HCT116 (cell line): Measurements from ENCODE around the gene NPSR1. TPM values are rescaled to one million over a fixed set of nuclear protein-coding genes. Genes with fewer than 3 reads are reported as not detected.

Source experiments
- ATAC-seq: fragments of 200-7000 bp; cut with Tn5 transposase; 2 replicates; pipeline ENCODE4 v1.9.1; 2020; ENCODE audit warnings: mild to moderate bottlenecking, moderate library complexity
- BruUV-seq: library from RNA; stranded (reverse); fragments of 400-500 nt; replicated peaks from 2 replicates; lab custom pipeline; 2021; lab: Mats Ljungman, UMichigan
- CTCF ChIA-PET: fragments of 300-600 bp; sonication (Branson Sonifier 250); formaldehyde crosslinking; loops from one replicate; lab custom pipeline; 2021; ENCODE audit warnings: antibody characterized with exemption; lab: Charles Lee
- POLR2A ChIA-PET: fragments of 300-600, 350-600 bp; sonication (Branson Sonifier 250); formaldehyde crosslinking; loops from one replicate; lab custom pipeline; 2021; ENCODE audit warnings: antibody characterized with exemption; lab: Charles Lee
- RAD21 ChIA-PET, 2 experiments: fragments of 300-600 bp; sonication (Branson Sonifier 250); formaldehyde crosslinking; loops; one replicate each; lab custom pipeline; 2023; ENCODE audit warnings: low total read pairs in 2 of 2; ENCODE audit not compliant: uncharacterized antibody in 2 of 2, unreplicated experiment in 2 of 2, low non-redundant PET in 1 of 2; lab: Charles Lee
- DNase-seq: peaks from one replicate; pipeline ENCODE4 v3.0.0-alpha.2; 2010; ENCODE audit warnings: low read depth, low spot score
- H2AFZ ChIP-seq: fragments of 200-600 bp; shearing (Covaris generic), sonication (generic); 2 replicates; pipeline ENCODE4 v1.6.1; 2017; ENCODE audit warnings: low read depth, mixed run types, mixed read lengths, antibody characterized with exemption, low read length; ENCODE audit not compliant: poor library complexity, severe bottlenecking
- H3K27ac ChIP-seq: 2 replicates; pipeline ENCODE4 v1.5.1; 2012; ENCODE audit warnings: low read depth, low read length
- H3K27me3 ChIP-seq: fragments of 200-600 bp; sonication (generic); 2 replicates; pipeline ENCODE4 v1.6.1; 2016; ENCODE audit warnings: mixed run types, low read length, mixed read lengths; ENCODE audit not compliant: insufficient read depth
- H3K36me3 ChIP-seq, 2 experiments: fragments of 200-500 bp in 1 of 2; fragments of 200-600 bp in 1 of 2; sonication (Bioruptor generic) in 1 of 2; sonication (generic) in 1 of 2; 2 replicates each; pipeline versions ENCODE4 v1.5.1 to v1.6.1; 2014 to 2016; ENCODE audit warnings: low read length in 2 of 2, inconsistent platforms in 1 of 2, mixed read lengths in 1 of 2, mixed run types in 1 of 2; ENCODE audit not compliant: insufficient read depth in 2 of 2, control insufficient read depth in 1 of 2
- H3K4me1 ChIP-seq, 2 experiments: fragments of 200-600 bp in 1 of 2; sonication (generic) in 1 of 2; 2 replicates each; pipeline versions ENCODE4 v1.5.1 to v1.6.1; 2012 to 2017; ENCODE audit warnings: low read length in 2 of 2, inconsistent platforms in 1 of 2, mild to moderate bottlenecking in 1 of 2, mixed read lengths in 1 of 2, mixed run types in 1 of 2, moderate library complexity in 1 of 2; ENCODE audit not compliant: insufficient read depth in 2 of 2, control insufficient read depth in 1 of 2
- H3K4me2 ChIP-seq: fragments of 200-600 bp; sonication (generic); 2 replicates; pipeline ENCODE4 v1.6.1; 2017; ENCODE audit warnings: mixed run types, low read length, mixed read lengths
- H3K4me3 ChIP-seq, 2 experiments: fragments of 200-600 bp in 1 of 2; sonication (generic) in 1 of 2; replicated peaks in 1 of 2; 2 replicates each; pipeline ENCODE4 v1.5.1; 2011 to 2016; ENCODE audit warnings: low read length in 2 of 2, control low read depth in 1 of 2, low read depth in 1 of 2, mild to moderate bottlenecking in 1 of 2, mixed read lengths in 1 of 2, mixed run types in 1 of 2
- H3K79me2 ChIP-seq: fragments of 200-600 bp; sonication (generic); 2 replicates; pipeline ENCODE4 v1.6.1; 2017; ENCODE audit warnings: mild to moderate bottlenecking, mixed run types, low read length, moderate library complexity, mixed read lengths; ENCODE audit not compliant: insufficient read depth
- H3K9ac ChIP-seq: fragments of 200-600 bp; sonication (generic); 2 replicates; pipeline ENCODE4 v1.6.1; 2016; ENCODE audit warnings: low read length, mixed read lengths
- H3K9me2 ChIP-seq: fragments of 200-600 bp; sonication (generic), shearing (Covaris generic); 2 replicates; pipeline ENCODE4 v1.6.1; 2017; ENCODE audit warnings: mixed run types, mild to moderate bottlenecking, moderate library complexity; ENCODE audit not compliant: insufficient read depth
- H3K9me3 ChIP-seq, 2 experiments: fragments of 200-500 bp in 1 of 2; fragments of 200-600 bp in 1 of 2; sonication (Bioruptor generic) in 1 of 2; sonication (generic) in 1 of 2; 2 replicates each; pipeline ENCODE4 v1.6.1; 2014 to 2017; ENCODE audit warnings: low read length in 2 of 2, mixed read lengths in 2 of 2, inconsistent platforms in 1 of 2, low read depth in 1 of 2, mild to moderate bottlenecking in 1 of 2, mixed run types in 1 of 2, moderate library complexity in 1 of 2; ENCODE audit not compliant: control insufficient read depth in 1 of 2, insufficient read depth in 1 of 2
- H4K20me1 ChIP-seq: fragments of 200-600 bp; sonication (generic), shearing (Covaris generic); 2 replicates; pipeline ENCODE4 v1.6.1; 2017; ENCODE audit warnings: mixed run types, mild to moderate bottlenecking, moderate library complexity; ENCODE audit not compliant: insufficient read depth
- CEBPB ChIP-seq: IDR thresholded peaks from 2 replicates; pipeline ENCODE4 v1.6.1; 2012; ENCODE audit warnings: low read depth
- EGR1 ChIP-seq: IDR thresholded peaks from 2 replicates; pipeline ENCODE4 v1.6.1; 2012; ENCODE audit warnings: low read depth
- EZH2 ChIP-seq: fragments of 200-600 bp; sonication (generic); IDR thresholded peaks from 2 replicates; pipeline ENCODE4 v1.6.1; 2017; ENCODE audit warnings: antibody characterized with exemption, mixed run types
- FOSL1 ChIP-seq: IDR thresholded peaks from 2 replicates; pipeline ENCODE4 v1.6.1; 2012; ENCODE audit warnings: low read depth
- JUND ChIP-seq: IDR thresholded peaks from 2 replicates; pipeline ENCODE4 v1.6.1; 2012
- MAX ChIP-seq: IDR thresholded peaks from 2 replicates; pipeline ENCODE4 v1.6.1; 2012
- POLR2AphosphoS5 ChIP-seq: IDR thresholded peaks from 2 replicates; pipeline ENCODE4 v1.6.1; 2011; ENCODE audit warnings: mild to moderate bottlenecking, low read depth, low read length, moderate library complexity
- RAD21 ChIP-seq: IDR thresholded peaks from 2 replicates; pipeline ENCODE4 v1.6.1; 2012; ENCODE audit warnings: low read depth, mild to moderate bottlenecking
- SIN3A ChIP-seq: IDR thresholded peaks from 2 replicates; pipeline ENCODE4 v1.6.1; 2012; ENCODE audit warnings: low read depth
- SRF ChIP-seq: IDR thresholded peaks from 2 replicates; pipeline ENCODE4 v1.6.1; 2012; ENCODE audit warnings: low read depth
- TCF7L2 ChIP-seq: IDR thresholded peaks from 2 replicates; pipeline ENCODE4 v1.7.0; 2011; ENCODE audit warnings: borderline replicate concordance, inconsistent platforms; ENCODE audit not compliant: insufficient read depth, insufficient read length; ENCODE audit errors: extremely low read depth
- ZFX ChIP-seq: fragments of 450-650 bp; IDR thresholded peaks from 2 replicates; pipeline ENCODE4 v1.6.1; 2017
- ZNF274 ChIP-seq: fragments of 200-500 bp; sonication (Bioruptor generic); IDR thresholded peaks from 2 replicates; pipeline ENCODE4 v1.6.1; 2014; ENCODE audit warnings: mild to moderate bottlenecking, low read depth, low read length, inconsistent platforms
- intact Hi-C: fragments of 100-400 bp; cut with micrococcal nuclease; formaldehyde crosslinking; loops from 2 replicates; pipeline ENCODE4 v1.10.0; 2022
- total RNA-seq: library from RNA; stranded (reverse); gene quantifications from one replicate; pipeline ENCODE4 v1.2.1, GENCODE V29; 2021; ENCODE audit not compliant: unreplicated experiment
- TF ChIP-seq, protein P1 (sequence below), 3 experiments: fragments of 200-600 bp in 1 of 3; sonication (generic) in 1 of 3; IDR thresholded peaks in 2 of 3; conservative IDR thresholded peaks in 1 of 3; 2 replicates each; pipeline ENCODE4 v1.5.1; 2012 to 2017; ENCODE audit warnings: low read depth in 2 of 3, low read length in 2 of 3, antibody characterized with exemption in 1 of 3, borderline replicate concordance in 1 of 3, control low read depth in 1 of 3, mild to moderate bottlenecking in 1 of 3, mixed read lengths in 1 of 3, mixed run types in 1 of 3, moderate library complexity in 1 of 3; ENCODE audit not compliant: insufficient read depth in 1 of 3
- TF ChIP-seq, protein P2 (sequence below): IDR thresholded peaks from 2 replicates; pipeline ENCODE4 v1.6.1; 2012

The NPSR1 gene
- total RNA-seq, 1 experiment from 2014 or later = not detected

GRCh38 chr7:34696415-34696814 lies 38.4 kb downstream of the NPSR1 start:
- TF ChIP-seq, protein P1, sequence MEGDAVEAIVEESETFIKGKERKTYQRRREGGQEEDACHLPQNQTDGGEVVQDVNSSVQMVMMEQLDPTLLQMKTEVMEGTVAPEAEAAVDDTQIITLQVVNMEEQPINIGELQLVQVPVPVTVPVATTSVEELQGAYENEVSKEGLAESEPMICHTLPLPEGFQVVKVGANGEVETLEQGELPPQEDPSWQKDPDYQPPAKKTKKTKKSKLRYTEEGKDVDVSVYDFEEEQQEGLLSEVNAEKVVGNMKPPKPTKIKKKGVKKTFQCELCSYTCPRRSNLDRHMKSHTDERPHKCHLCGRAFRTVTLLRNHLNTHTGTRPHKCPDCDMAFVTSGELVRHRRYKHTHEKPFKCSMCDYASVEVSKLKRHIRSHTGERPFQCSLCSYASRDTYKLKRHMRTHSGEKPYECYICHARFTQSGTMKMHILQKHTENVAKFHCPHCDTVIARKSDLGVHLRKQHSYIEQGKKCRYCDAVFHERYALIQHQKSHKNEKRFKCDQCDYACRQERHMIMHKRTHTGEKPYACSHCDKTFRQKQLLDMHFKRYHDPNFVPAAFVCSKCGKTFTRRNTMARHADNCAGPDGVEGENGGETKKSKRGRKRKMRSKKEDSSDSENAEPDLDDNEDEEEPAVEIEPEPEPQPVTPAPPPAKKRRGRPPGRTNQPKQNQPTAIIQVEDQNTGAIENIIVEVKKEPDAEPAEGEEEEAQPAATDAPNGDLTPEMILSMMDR (IDR thresholded peaks at IDR 0.05 in 2 of 3, conservative IDR thresholded peaks at IDR 0.05 in 1 of 3; ENCODE audit: borderline replicate concordance in 1 of 3, insufficient read depth in 1 of 3, low read depth in 2 of 3, low read length in 2 of 3) = no peak
- TF ChIP-seq ZFX (no peak), TCF7L2 (no peak), RAD21 (no peak), JUND (no peak), SRF (no peak), EZH2 (no peak), CEBPB (no peak), MAX (no peak), POLR2AphosphoS5 (no peak), EGR1 (no peak), FOSL1 (no peak), SIN3A (no peak), ZNF274 (no peak)
- TF ChIP-seq, protein P2, sequence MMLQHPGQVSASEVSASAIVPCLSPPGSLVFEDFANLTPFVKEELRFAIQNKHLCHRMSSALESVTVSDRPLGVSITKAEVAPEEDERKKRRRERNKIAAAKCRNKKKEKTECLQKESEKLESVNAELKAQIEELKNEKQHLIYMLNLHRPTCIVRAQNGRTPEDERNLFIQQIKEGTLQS = no peak
- H3K36me3 ChIP-seq = no peaks in the 10 kb centered on the region
- ChIA-PET POLR2A (no interaction called here), RAD21 (no interaction called here), CTCF (no interaction called here)
- no peaks in the 10 kb centered on the region for H3K79me2 ChIP-seq
- no peaks in the 10 kb centered on the region for H3K9me2 ChIP-seq
- no peak for ATAC-seq
- H3K4me2 ChIP-seq = no peak overlapping the region
- intact Hi-C loops = no loop called here
- H3K4me3 ChIP-seq = no peak overlapping the region
- H3K9ac ChIP-seq = no peak overlapping the region
- DNase-seq = no peak
- H4K20me1 ChIP-seq = no peaks in the 10 kb centered on the region
- no TSS peak for BruUV-seq
- H3K4me1 ChIP-seq = no peaks in the 10 kb centered on the region
- H3K27me3 ChIP-seq = no peaks in the 10 kb centered on the region
- no peak overlapping the region for H2AFZ ChIP-seq
- no peak overlapping the region for H3K27ac ChIP-seq
- H3K9me3 ChIP-seq = 0 out of 4 replicates have a peak, but pooled peaks cover 0 to 3% of the 10 kb centered on the region in 2 experiments
